Coronary artery (tissue), 2 donors: ENCODE data around the gene TBC1D2.

Experiments used
- DNase-seq: peaks from one replicate; pipeline ENCODE4 v3.0.0-alpha.2; 2017; ENCODE audit warnings: low spot score
- H3K27ac ChIP-seq, 2 donors: fragments of 200-600 bp; sonication (generic); one replicate each; pipeline ENCODE4 v1.5.1; 2016 to 2019
- H3K4me3 ChIP-seq: fragments of 200-600 bp; sonication (generic); 2 replicates; pipeline ENCODE4 v1.5.1; 2016; ENCODE audit warnings: mild to moderate bottlenecking, moderate library complexity
- CTCF ChIP-seq: fragments of 200-600 bp; sonication (generic); IDR thresholded peaks from one replicate; pipeline ENCODE4 v1.5.1; 2019; ENCODE audit warnings: antibody characterized with exemption

The TBC1D2 gene

GRCh38 chr9:98298476-98298875, 43.0 kb upstream of the TBC1D2 start:
- DNase-seq, result no peak
- Histone ChIP-seq H3K4me3 (no peak overlapping the region), H3K27ac (no peak overlapping the region)
- no peak for TF ChIP-seq CTCF

- Histone ChIP-seq H3K4me3 (no peak overlapping the region), H3K27ac (no peak overlapping the region)
- no peak for DNase-seq
- no peak for TF ChIP-seq CTCF
Measured at GRCh38 chr9:98295824-98296223, 40.4 kb upstream of the TBC1D2 start.

- Histone ChIP-seq H3K27ac (no peak overlapping the region), H3K4me3 (no peak overlapping the region)
- TF ChIP-seq CTCF, result no peak
- no peak for DNase-seq
Measured at GRCh38 chr9:98291820-98292219, 36.4 kb upstream of the TBC1D2 start.

GRCh38 chr9:98290411-98290810, 35.0 kb upstream of the TBC1D2 start:
- no peak overlapping the region for H3K27ac ChIP-seq
- DNase-seq, result no peak
- TF ChIP-seq CTCF, result no peak
- H3K4me3 ChIP-seq, result no peak overlapping the region

- Histone ChIP-seq H3K4me3 (no peak overlapping the region), H3K27ac (no peak overlapping the region)
- no peak for TF ChIP-seq CTCF
- no peak for DNase-seq
Measured at GRCh38 chr9:98289614-98290201, 34.3 kb upstream of the TBC1D2 start.

- DNase-seq, result no peak
- H3K4me3 ChIP-seq, result no peak overlapping the region
- no peak for TF ChIP-seq CTCF
- H3K27ac ChIP-seq, result no peak overlapping the region
Measured at GRCh38 chr9:98288881-98289280, 33.4 kb upstream of the TBC1D2 start.

GRCh38 chr9:98287384-98287783, 31.9 kb upstream of the TBC1D2 start:
- Histone ChIP-seq H3K27ac (no peak overlapping the region), H3K4me3 (no peak overlapping the region)
- no peak for TF ChIP-seq CTCF
- DNase-seq, result no peak
